Gastroesophageal sphincter (tissue), 3 donors: ENCODE data around the gene LCN9.

Source experiments
- CTCF ChIP-seq, 4 experiments: fragments of 200-600 bp in 2 of 4; fragments of 450-650 bp in 2 of 4; sonication (generic) in 1 of 4; IDR thresholded peaks; one replicate each; pipeline ENCODE4 v1.5.1; 2017 to 2019; ENCODE audit warnings: antibody characterized with exemption in 4 of 4, mild to moderate bottlenecking in 2 of 4, moderate library complexity in 2 of 4
- EP300 ChIP-seq: sonication (generic); formaldehyde crosslinking; IDR thresholded peaks from one replicate; pipeline ENCODE4 v1.6.1; 2017; ENCODE audit warnings: antibody characterized with exemption, mild to moderate bottlenecking
- POLR2AphosphoS5 ChIP-seq: sonication (generic); formaldehyde crosslinking; IDR thresholded peaks from one replicate; pipeline ENCODE4 v1.6.1; 2017; ENCODE audit warnings: antibody characterized with exemption

- no peak for TF ChIP-seq CTCF (IDR thresholded peaks at IDR 0.05)
- TF ChIP-seq POLR2AphosphoS5, result no peak
- no peak for TF ChIP-seq EP300
Observed at GRCh38 chr9:135696446-135696845, 33.3 kb downstream of the LCN9 start.
